Ascending aorta (tissue), 2 donors: ENCODE results near the gene CALHM2. TPM values are rescaled to one million over a fixed set of nuclear protein-coding genes. Genes with fewer than 3 reads are reported as not detected.

Experiments
- DNase-seq, 2 donors: peaks; one replicate each; pipeline ENCODE4 v3.0.0-alpha.2; 2019; ENCODE audit warnings: low spot score in 2 of 2
- H3K27ac ChIP-seq, 2 donors: fragments of 200-600 bp; sonication (generic); one replicate each; pipeline ENCODE4 v1.5.1; 2016 to 2017; ENCODE audit warnings: mild to moderate bottlenecking in 1 of 2
- H3K27me3 ChIP-seq: fragments of 200-600 bp; sonication (generic); one replicate; pipeline ENCODE4 v1.5.1; 2017
- H3K36me3 ChIP-seq, 2 donors: fragments of 200-600 bp; sonication (generic); one replicate each; pipeline ENCODE4 v1.5.1; 2016
- H3K4me1 ChIP-seq, 2 donors: fragments of 200-600 bp; sonication (generic); one replicate each; pipeline ENCODE4 v1.5.1; 2016 to 2017; ENCODE audit warnings: mild to moderate bottlenecking in 1 of 2
- H3K4me3 ChIP-seq, 2 donors: fragments of 200-600 bp; sonication (generic); one replicate each; pipeline ENCODE4 v1.5.1; 2016 to 2017; ENCODE audit warnings: mild to moderate bottlenecking in 1 of 2
- H3K9me3 ChIP-seq, 2 donors: fragments of 200-600 bp; sonication (generic); one replicate each; pipeline ENCODE4 v1.5.1; 2016
- intact Hi-C: fragments of 100-400 bp; cut with DNase I; formaldehyde crosslinking; loops from one replicate; pipeline ENCODE4 v1.15.1; 2023
- total RNA-seq: library from RNA; depleted of rRNA; stranded (reverse); fragments of >200 nt; gene quantifications from one replicate; pipeline ENCODE4 v1.1.0, GENCODE V29; 2016
- TF ChIP-seq, protein P1 (sequence below), 3 experiments: fragments of 200-600 bp in 2 of 3; fragments of 450-650 bp in 1 of 3; sonication (generic) in 2 of 3; IDR thresholded peaks; one replicate each; pipeline ENCODE4 v1.5.1; 2016 to 2019; ENCODE audit warnings: antibody characterized with exemption in 3 of 3, mild to moderate bottlenecking in 1 of 3, moderate library complexity in 1 of 3

The CALHM2 gene
- total RNA-seq, 1 donor from 2014 or later, result 124 TPM

- intact Hi-C loops, result no loop called here
- TF ChIP-seq, protein P1, sequence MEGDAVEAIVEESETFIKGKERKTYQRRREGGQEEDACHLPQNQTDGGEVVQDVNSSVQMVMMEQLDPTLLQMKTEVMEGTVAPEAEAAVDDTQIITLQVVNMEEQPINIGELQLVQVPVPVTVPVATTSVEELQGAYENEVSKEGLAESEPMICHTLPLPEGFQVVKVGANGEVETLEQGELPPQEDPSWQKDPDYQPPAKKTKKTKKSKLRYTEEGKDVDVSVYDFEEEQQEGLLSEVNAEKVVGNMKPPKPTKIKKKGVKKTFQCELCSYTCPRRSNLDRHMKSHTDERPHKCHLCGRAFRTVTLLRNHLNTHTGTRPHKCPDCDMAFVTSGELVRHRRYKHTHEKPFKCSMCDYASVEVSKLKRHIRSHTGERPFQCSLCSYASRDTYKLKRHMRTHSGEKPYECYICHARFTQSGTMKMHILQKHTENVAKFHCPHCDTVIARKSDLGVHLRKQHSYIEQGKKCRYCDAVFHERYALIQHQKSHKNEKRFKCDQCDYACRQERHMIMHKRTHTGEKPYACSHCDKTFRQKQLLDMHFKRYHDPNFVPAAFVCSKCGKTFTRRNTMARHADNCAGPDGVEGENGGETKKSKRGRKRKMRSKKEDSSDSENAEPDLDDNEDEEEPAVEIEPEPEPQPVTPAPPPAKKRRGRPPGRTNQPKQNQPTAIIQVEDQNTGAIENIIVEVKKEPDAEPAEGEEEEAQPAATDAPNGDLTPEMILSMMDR (IDR thresholded peaks at IDR 0.05), result no peak
Observed at GRCh38 chr10:103439776-103440175, 12.4 kb downstream of the CALHM2 start.

GRCh38 chr10:103433858-103434257, 18.3 kb downstream of the CALHM2 start:
- Histone ChIP-seq H3K27ac (no peak overlapping the region), H3K4me1 (no peaks in the 10 kb centered on the region), H3K9me3 (no peaks in the 10 kb centered on the region), H3K36me3 (peaks cover 41 to 80% of the 10 kb centered on the region in 2 donors), H3K27me3 (no peaks in the 10 kb centered on the region), H3K4me3 (no peak overlapping the region)
- TF ChIP-seq, protein P1 (IDR thresholded peaks at IDR 0.05), result no peak
- intact Hi-C loops, result no loop called here
- no peak for DNase-seq

More at GRCh38 chr10:103439776-103440175, 12.4 kb downstream of the CALHM2 start:
- no peak for DNase-seq
- H3K27me3 ChIP-seq, result no peaks in the 10 kb centered on the region
- no peaks in the 10 kb centered on the region for H3K9me3 ChIP-seq
- peaks cover 0 to 3% of the 10 kb centered on the region in 2 donors for H3K4me1 ChIP-seq
- H3K4me3 ChIP-seq, result no peak overlapping the region
- H3K36me3 ChIP-seq, result peaks cover 65 to 97% of the 10 kb centered on the region in 2 donors
- H3K27ac ChIP-seq, result no peak overlapping the region

DNA sequence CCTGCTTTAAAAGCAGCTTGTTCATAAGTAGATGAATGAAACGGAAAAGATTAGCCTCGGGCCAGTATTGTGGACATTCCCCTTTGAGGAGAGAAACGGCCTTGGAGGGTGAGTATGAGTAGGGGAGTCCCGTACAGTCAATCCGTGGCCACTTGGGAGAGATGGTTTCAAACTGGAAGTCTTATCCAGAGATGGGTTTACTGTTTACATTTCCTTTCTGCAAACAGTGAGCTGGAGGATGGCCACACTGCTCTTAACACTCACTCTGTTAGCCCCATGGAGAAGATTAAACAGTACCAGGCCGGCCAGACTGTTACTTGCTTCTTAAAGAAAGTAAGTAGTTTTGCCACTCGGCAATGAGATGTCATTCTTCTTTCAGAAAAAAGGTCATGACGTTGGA, 20.3 kb downstream of the CALHM2 start:
- no peak overlapping the region for H3K4me3 ChIP-seq
- H3K4me1 ChIP-seq, result no peaks in the 10 kb centered on the region
- H3K36me3 ChIP-seq, result peaks cover 30 to 75% of the 10 kb centered on the region in 2 donors
- intact Hi-C loops, result no loop called here
- no peak for DNase-seq
- H3K9me3 ChIP-seq, result no peaks in the 10 kb centered on the region
- no peaks in the 10 kb centered on the region for H3K27me3 ChIP-seq
- TF ChIP-seq, protein P1 (IDR thresholded peaks at IDR 0.05), result no peak
- no peak overlapping the region for H3K27ac ChIP-seq

DNA sequence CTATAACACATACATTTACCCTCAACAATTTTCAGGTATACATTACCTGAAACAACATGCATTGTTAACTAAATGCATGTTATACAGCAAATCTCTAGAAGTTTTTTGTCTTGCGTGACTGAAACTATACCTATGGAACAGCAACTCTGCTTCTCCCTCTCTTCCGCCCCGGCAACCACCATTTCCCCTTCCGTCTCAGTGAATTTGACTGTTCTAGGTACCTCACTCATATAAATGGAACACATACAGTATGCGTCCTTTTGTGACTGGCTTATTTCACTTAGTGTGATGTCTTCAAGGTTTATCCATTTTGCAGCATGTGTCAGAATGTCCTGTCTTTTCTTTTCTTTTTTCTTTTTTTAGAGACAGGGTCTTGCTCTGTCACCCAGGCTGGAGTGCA, 22.5 kb downstream of the CALHM2 start:
- no peak for DNase-seq
- Histone ChIP-seq H3K27ac (no peak overlapping the region), H3K27me3 (no peaks in the 10 kb centered on the region), H3K9me3 (no peaks in the 10 kb centered on the region), H3K36me3 (peaks cover 26 to 72% of the 10 kb centered on the region in 2 donors), H3K4me1 (no peaks in the 10 kb centered on the region), H3K4me3 (no peak overlapping the region)
- intact Hi-C loops, result no loop called here
- TF ChIP-seq, protein P1 (IDR thresholded peaks at IDR 0.05), result no peak

DNA sequence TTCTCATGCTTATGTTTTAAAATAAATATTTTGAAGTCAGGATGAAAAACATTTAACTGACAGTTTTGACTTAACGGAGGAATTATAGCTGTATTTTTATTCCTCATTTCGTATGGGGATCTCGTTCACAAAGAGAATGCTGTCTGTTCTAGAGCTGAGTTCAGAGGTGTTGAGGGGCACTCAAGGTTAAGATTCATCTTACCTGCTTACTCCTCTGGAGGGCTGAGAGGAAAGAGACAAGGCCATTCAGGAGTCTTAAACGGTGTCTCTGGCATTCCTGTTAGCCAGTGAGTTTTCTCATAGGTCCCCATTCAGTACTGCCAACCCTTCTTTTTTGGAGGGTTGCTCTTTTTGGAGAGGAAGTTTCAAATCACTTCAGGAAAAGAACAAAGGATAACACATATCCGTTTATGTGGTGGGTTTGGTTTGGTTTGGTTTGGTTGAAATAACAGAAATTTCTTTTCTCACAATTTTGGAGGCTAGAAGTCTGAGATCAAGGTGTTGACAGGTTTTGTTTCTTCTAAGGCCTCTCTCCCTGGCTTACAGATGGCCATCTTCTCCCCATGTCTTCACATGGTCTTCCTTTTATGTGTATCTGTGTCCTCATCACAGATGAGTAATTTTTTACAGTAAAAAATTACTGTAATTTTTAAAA, 23.1 kb downstream of the CALHM2 start:
- Histone ChIP-seq H3K27ac (no peak overlapping the region), H3K27me3 (no peaks in the 10 kb centered on the region), H3K4me3 (no peak overlapping the region), H3K4me1 (no peaks in the 10 kb centered on the region), H3K36me3 (peaks cover 31 to 72% of the 10 kb centered on the region in 2 donors), H3K9me3 (no peaks in the 10 kb centered on the region)
- intact Hi-C loops, result no loop called here
- TF ChIP-seq, protein P1 (IDR thresholded peaks at IDR 0.05), result no peak
- DNase-seq, result no peak
